KOPT-K1 (cell line): Measurements from ENCODE around the gene GALNT15.

Experiments
- H3K27ac ChIP-seq: fragments of 200-600 bp; sonication (generic); 2 replicates; pipeline ENCODE4 v1.5.1; 2016; ENCODE audit warnings: antibody characterized with exemption, mild to moderate bottlenecking, low read depth, low read length; ENCODE audit not compliant: poor library complexity, severe bottlenecking
- H3K36me3 ChIP-seq: fragments of 200-600 bp; sonication (generic); 2 replicates; pipeline ENCODE4 v1.5.1; 2017; ENCODE audit warnings: antibody characterized with exemption, mild to moderate bottlenecking, low read length, moderate library complexity; ENCODE audit not compliant: insufficient read depth
- H3K9me3 ChIP-seq: fragments of 200-600 bp; sonication (generic); 2 replicates; pipeline ENCODE4 v1.5.1; 2017; ENCODE audit warnings: antibody characterized with exemption, low read length, mild to moderate bottlenecking; ENCODE audit not compliant: insufficient read depth, poor library complexity, severe bottlenecking

The GALNT15 gene, protein sequence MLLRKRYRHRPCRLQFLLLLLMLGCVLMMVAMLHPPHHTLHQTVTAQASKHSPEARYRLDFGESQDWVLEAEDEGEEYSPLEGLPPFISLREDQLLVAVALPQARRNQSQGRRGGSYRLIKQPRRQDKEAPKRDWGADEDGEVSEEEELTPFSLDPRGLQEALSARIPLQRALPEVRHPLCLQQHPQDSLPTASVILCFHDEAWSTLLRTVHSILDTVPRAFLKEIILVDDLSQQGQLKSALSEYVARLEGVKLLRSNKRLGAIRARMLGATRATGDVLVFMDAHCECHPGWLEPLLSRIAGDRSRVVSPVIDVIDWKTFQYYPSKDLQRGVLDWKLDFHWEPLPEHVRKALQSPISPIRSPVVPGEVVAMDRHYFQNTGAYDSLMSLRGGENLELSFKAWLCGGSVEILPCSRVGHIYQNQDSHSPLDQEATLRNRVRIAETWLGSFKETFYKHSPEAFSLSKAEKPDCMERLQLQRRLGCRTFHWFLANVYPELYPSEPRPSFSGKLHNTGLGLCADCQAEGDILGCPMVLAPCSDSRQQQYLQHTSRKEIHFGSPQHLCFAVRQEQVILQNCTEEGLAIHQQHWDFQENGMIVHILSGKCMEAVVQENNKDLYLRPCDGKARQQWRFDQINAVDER

DNA sequence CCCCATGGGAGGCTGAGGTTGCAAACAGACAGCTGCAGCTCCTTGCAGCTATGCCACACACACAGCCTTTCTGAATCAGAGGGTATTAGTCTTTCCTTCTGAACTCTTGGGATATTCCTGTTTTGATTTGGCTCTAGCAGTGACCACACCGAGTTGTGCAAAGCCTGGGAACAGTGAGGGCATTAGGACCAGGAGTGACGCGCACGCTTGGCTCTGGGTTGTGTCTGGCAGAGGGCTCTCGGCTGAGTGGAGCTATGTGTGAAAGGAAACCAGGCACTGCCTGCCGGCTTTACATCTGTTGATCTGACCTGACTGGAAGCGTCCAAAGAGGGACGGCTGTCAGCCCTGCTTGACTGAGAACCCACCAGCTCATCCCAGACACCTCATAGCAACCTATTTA, at the start of gene GALNT15:
Gene GALNT15 (plus strand): TSS at position 292 of the 400 bp plus-strand sequence. CDS start 472 bp downstream, outside the sequence.
- Histone ChIP-seq H3K9me3 (peaks cover 5% of the 10 kb centered on the region), H3K36me3 (no peaks in the 10 kb centered on the region), H3K27ac (no peak within 1 kb of the TSS)

GRCh38 chr3:16126634-16127033, 47.8 kb upstream of the GALNT15 start:
- H3K9me3 ChIP-seq = no peaks in the 10 kb centered on the region
- H3K36me3 ChIP-seq = no peaks in the 10 kb centered on the region
- no peak overlapping the region for H3K27ac ChIP-seq

DNA sequence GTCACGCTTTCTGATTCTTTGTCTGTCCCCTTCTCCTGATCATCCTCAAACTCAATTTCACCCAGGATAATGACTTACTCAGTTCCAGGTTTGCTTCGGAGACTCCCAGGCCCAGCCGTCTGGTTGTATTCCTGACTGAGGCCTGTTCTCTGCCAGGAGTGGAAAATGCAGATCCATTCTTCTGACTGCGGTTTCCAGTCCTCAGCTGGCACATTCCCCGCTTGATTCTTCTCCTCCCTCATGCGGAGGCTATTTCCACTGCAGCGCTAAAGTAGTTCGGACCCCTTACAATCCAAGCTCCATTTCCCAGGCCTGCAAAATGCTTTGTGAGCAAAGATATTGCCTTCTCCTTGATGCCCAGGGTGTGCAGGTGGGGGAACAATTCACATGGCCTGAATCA, 47.2 kb upstream of the GALNT15 start:
- no peaks in the 10 kb centered on the region for H3K36me3 ChIP-seq
- H3K27ac ChIP-seq = no peak overlapping the region
- no peaks in the 10 kb centered on the region for H3K9me3 ChIP-seq

DNA sequence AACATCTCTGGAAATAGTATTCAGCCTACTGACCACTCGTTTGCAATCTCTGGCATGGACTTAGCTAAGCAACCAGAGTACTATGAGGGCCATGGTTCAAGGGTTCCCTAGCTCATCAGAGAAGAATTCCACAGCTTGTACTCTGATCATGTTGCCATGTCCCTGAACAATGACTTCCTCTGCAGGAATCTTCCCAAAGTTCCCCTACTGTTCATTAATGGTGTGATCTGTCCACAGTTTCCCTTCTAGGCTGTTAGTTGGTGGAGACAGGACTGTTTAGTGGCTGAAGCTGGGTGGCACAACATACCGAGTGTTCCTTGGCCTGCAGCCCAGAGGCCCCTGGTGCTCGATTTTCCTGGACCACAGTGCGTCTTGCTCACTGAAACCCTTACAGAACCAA, 44.4 kb upstream of the GALNT15 start:
- no peaks in the 10 kb centered on the region for H3K9me3 ChIP-seq
- no peaks in the 10 kb centered on the region for H3K36me3 ChIP-seq
- no peak overlapping the region for H3K27ac ChIP-seq

- Histone ChIP-seq H3K27ac (no peak overlapping the region), H3K9me3 (peaks cover 2% of the 10 kb centered on the region), H3K36me3 (no peaks in the 10 kb centered on the region)
Observed at GRCh38 chr3:16132190-16132589, 42.3 kb upstream of the GALNT15 start.

DNA sequence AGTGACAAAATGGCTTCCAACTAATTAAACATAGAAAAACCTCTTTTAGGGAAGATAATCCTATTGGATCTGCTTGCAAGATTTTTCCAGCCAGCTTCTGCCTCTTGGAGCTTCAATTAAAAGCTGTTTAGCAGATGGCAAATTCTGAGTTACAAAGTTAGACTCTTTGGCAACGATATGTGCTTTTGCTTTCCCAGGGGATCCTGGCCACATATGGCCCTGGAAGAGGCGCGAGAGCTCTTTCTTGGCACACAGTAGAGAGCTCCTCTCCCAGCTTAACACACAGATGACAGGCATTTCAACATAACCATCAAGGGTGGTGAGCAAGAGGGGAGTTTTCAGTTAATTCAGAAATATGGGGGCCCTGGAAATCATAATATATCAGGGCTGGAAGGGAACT, 41.6 kb upstream of the GALNT15 start:
- Histone ChIP-seq H3K27ac (no peak overlapping the region), H3K9me3 (peaks cover 6% of the 10 kb centered on the region), H3K36me3 (no peaks in the 10 kb centered on the region)

GRCh38 chr3:16134173-16134928, 40.1 kb upstream of the GALNT15 start:
- Histone ChIP-seq H3K9me3 (peaks cover 10% of the 10 kb centered on the region), H3K27ac (no peak overlapping the region), H3K36me3 (no peaks in the 10 kb centered on the region)

GRCh38 chr3:16136055-16136454, 38.4 kb upstream of the GALNT15 start:
- Histone ChIP-seq H3K36me3 (no peaks in the 10 kb centered on the region), H3K9me3 (peaks cover 10% of the 10 kb centered on the region), H3K27ac (no peak overlapping the region)

GRCh38 chr3:16137044-16137443, 37.4 kb upstream of the GALNT15 start:
- H3K36me3 ChIP-seq = no peaks in the 10 kb centered on the region
- H3K9me3 ChIP-seq = peaks cover 10% of the 10 kb centered on the region
- no peak overlapping the region for H3K27ac ChIP-seq

DNA sequence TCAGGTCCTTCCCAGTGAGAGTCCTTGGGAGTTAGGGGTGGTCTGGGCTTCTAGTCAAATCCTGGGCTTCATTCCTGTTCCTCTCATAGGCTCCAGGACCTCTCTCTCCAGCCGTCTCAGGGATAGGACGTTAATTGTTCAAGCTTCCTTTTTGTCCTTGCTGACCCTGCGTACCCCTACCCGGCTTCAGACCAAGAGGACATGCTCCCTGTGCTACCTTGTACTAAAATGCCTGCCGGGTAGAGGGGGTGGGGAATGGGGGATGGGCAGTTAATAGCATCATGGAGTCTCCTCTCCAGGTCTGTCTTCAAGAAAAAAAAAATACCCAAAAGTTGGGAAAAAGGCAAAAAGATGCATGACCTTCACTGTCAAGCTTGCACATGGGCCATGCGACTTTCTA, 36.5 kb upstream of the GALNT15 start:
- H3K27ac ChIP-seq = no peak overlapping the region
- H3K9me3 ChIP-seq = peaks cover 17% of the 10 kb centered on the region
- H3K36me3 ChIP-seq = no peaks in the 10 kb centered on the region

- Histone ChIP-seq H3K9me3 (peaks cover 34% of the 10 kb centered on the region), H3K36me3 (no peaks in the 10 kb centered on the region), H3K27ac (no peak overlapping the region)
Observed at GRCh38 chr3:16140116-16140893, 34.2 kb upstream of the GALNT15 start.

DNA sequence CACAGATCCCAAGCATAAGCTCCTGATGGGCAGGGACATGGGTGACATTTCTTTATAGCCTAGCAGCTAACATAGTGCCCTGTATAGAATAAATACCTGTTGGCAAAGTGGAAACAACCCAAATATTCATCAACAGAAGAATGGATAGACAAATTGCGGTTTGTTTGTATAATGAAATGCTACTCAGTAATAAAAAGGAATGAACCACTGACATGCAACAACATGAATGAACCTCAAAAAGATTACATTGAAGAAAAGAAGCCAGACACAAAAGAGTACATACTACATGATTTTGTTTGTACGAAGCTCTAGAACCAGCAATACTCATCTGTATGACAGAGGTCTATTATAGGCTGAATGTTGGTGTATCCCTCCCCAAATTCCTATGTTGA, 33.6 kb upstream of the GALNT15 start:
- Histone ChIP-seq H3K9me3 (peaks cover 34% of the 10 kb centered on the region), H3K36me3 (no peaks in the 10 kb centered on the region), H3K27ac (no peak overlapping the region)

- no peak overlapping the region for H3K27ac ChIP-seq
- no peaks in the 10 kb centered on the region for H3K36me3 ChIP-seq
- peaks cover 28% of the 10 kb centered on the region for H3K9me3 ChIP-seq
Observed at GRCh38 chr3:16142350-16143025, 32.0 kb upstream of the GALNT15 start.

- H3K36me3 ChIP-seq = no peaks in the 10 kb centered on the region
- H3K9me3 ChIP-seq = peaks cover 24% of the 10 kb centered on the region
- H3K27ac ChIP-seq = no peak overlapping the region
Observed at GRCh38 chr3:16143861-16144447, 30.5 kb upstream of the GALNT15 start.
